Vein endothelial cell (primary cell): ENCODE results near the gene RALY. TPM values are rescaled to one million over a fixed set of nuclear protein-coding genes. Genes with fewer than 3 reads are reported as not detected.

Source experiments
- small RNA-seq: library from RNA; depleted of rRNA; stranded (forward); fragments of <200 nt; gene quantifications from one replicate; pipeline ENCODE3, GENCODE V24; 2012
- total RNA-seq: library from RNA; depleted of rRNA; stranded (reverse); fragments of >200 nt; gene quantifications from 2 replicates; pipeline ENCODE4 v1.2.3, GENCODE V29; 2012

Gene RALY
- total RNA-seq: 109 and 126 TPM in 2 replicates

GRCh38 chr20:33993576-33994221, at the start of gene RALY:
Gene RALY (plus strand): TSS chr20:33993911. CDS start chr20:34072075, 78,164 bp downstream.

GRCh38 chr20:34111702-34112599, 118.2 kb downstream of the RALY start, which contains the start of gene EIF2S2:
Gene EIF2S2 (minus strand): TSS chr20:34112243. CDS start chr20:34112110, 133 bp downstream.

Small RNAs within 50 kb of the gene (small RNA-seq; reads per million reads assigned to genes)
- not detected for gene MIR4755

Other genes starting within 250 kb of the RALY start
- gene CHMP4B, start 182.6 kb upstream of the RALY start, total RNA-seq: 51.3 and 51.7 TPM in 2 replicates
- gene EIF2S2, start 118.3 kb downstream of the RALY start, total RNA-seq: 92.1 and 129 TPM in 2 replicates
- gene ASIP, start 247.5 kb downstream of the RALY start, total RNA-seq: not detected in 2 replicates